Measurements from ENCODE around the gene CD52. TPM values are rescaled to one million over a fixed set of nuclear protein-coding genes. Genes with fewer than 3 reads are reported as not detected.

The CD52 gene
- total RNA-seq, 1 experiment from 2014 or later = 2.0 TPM

DNA sequence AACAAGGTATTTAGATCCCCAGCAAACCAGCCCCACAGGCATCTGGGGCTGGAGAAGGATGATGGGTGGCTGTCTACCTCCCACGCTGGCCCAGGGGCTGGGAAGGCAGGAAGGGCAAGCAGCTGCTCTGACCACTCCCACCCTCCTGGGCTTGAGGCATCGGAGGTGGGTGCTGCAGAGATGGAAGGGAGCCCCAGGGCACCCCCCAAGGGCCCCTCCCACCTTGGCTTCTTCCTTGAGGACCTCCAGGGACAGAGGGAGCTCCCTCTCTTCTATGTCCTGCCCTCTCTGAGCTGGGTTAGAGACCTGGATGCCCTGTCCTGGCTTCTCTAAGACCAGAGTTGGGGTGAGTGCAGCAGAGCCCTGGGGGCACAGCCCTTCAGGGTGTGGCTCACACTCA is 3.1 kb downstream of the CD52 start:
- Histone ChIP-seq H3K9me2 (ENCODE audit: insufficient read depth) (no peaks in the 10 kb centered on the region), H3K27ac (ENCODE audit: low read depth, low read length) (no peak overlapping the region), H3K4me2 (ENCODE audit: low read length) (no peak overlapping the region), H3K9me3 (ENCODE audit: control insufficient read depth in 1 of 2, insufficient read depth in 1 of 2, low read depth in 1 of 2, low read length in 2 of 2) (no peaks in the 10 kb centered on the region), H3K79me2 (ENCODE audit: insufficient read depth, low read length) (no peaks in the 10 kb centered on the region), H3K9ac (ENCODE audit: low read length) (no peak overlapping the region), H2AFZ (ENCODE audit: low read depth, low read length, poor library complexity, severe bottlenecking) (no peak overlapping the region), H3K4me1 (ENCODE audit: control insufficient read depth in 1 of 2, insufficient read depth in 2 of 2, low read length in 2 of 2) (peaks cover 5 to 16% of the 10 kb centered on the region in 2 experiments; a peak in 3 of 4 replicates), H3K27me3 (ENCODE audit: insufficient read depth, low read length) (no peaks in the 10 kb centered on the region), H3K4me3 (replicated peaks in 1 of 2; ENCODE audit: low read depth in 1 of 2, low read length in 2 of 2) (no peak overlapping the region), H4K20me1 (ENCODE audit: insufficient read depth) (no peaks in the 10 kb centered on the region), H3K36me3 (ENCODE audit: control insufficient read depth in 1 of 2, insufficient read depth in 2 of 2, low read length in 2 of 2) (peaks cover 0 to 10% of the 10 kb centered on the region in 2 experiments; a peak in 2 of 4 replicates)
- no TSS peak for BruUV-seq (replicated peaks)
- CTCF ChIA-PET = interaction anchor here (1.0 to 4.4 kb wide), 6 partner anchors 11 to 176 kb away, joined by 5 to 47 read pairs (median 9); partner anchors contain the start of genes SH3BGRL3 and ZNF593
- RAD21 ChIA-PET (ENCODE audit: low non-redundant PET in 1 of 2, low total read pairs in 2 of 2, uncharacterized antibody in 2 of 2, unreplicated experiment in 2 of 2) = interaction anchor here in 1 of 2 experiments (1.0 kb wide), 1 partner anchor 36 kb away, joined by 4 read pairs; no protein-coding TSS in a partner anchor
- DNase-seq (ENCODE audit: low read depth, low spot score) (no peak), ATAC-seq (no peak)
- intact Hi-C loops (cut with micrococcal nuclease) = loop anchor here (1.0 to 5.0 kb wide), 6 partner anchors 36 to 285 kb away; partner anchors contain the start of genes C1orf232 and ZNF593
- TF ChIP-seq POLR2AphosphoS5 (IDR thresholded peaks at IDR 0.05; ENCODE audit: low read depth, low read length) = no peak
- no peak for TF ChIP-seq EZH2phosphoT487 (IDR thresholded peaks at IDR 0.05; ENCODE audit: borderline replicate concordance)
- TF ChIP-seq SIN3A (IDR thresholded peaks at IDR 0.05; ENCODE audit: low read depth) = no peak
- no peak for TF ChIP-seq CEBPB (IDR thresholded peaks at IDR 0.05; ENCODE audit: low read depth)
- no peak for TF ChIP-seq SP1 (IDR thresholded peaks at IDR 0.05; ENCODE audit: low read depth)
- TF ChIP-seq, protein P1, sequence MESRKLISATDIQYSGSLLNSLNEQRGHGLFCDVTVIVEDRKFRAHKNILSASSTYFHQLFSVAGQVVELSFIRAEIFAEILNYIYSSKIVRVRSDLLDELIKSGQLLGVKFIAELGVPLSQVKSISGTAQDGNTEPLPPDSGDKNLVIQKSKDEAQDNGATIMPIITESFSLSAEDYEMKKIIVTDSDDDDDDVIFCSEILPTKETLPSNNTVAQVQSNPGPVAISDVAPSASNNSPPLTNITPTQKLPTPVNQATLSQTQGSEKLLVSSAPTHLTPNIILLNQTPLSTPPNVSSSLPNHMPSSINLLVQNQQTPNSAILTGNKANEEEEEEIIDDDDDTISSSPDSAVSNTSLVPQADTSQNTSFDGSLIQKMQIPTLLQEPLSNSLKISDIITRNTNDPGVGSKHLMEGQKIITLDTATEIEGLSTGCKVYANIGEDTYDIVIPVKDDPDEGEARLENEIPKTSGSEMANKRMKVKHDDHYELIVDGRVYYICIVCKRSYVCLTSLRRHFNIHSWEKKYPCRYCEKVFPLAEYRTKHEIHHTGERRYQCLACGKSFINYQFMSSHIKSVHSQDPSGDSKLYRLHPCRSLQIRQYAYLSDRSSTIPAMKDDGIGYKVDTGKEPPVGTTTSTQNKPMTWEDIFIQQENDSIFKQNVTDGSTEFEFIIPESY (IDR thresholded peaks at IDR 0.05; ENCODE audit: extremely low read depth, insufficient replicate concordance, low read length) = no peak
- no peak for TF ChIP-seq EGR1 (IDR thresholded peaks at IDR 0.05; ENCODE audit: low read depth)
- no peak for TF ChIP-seq YY1 (IDR thresholded peaks at IDR 0.05; ENCODE audit: extremely low read depth, insufficient replicate concordance, low read depth, low read length)
- TF ChIP-seq JUND (IDR thresholded peaks at IDR 0.05) = no peak
- no peak for TF ChIP-seq ZFX (IDR thresholded peaks at IDR 0.05)
- no peak for TF ChIP-seq POLR2A (IDR thresholded peaks at IDR 0.05; ENCODE audit: borderline replicate concordance, extremely low read depth, insufficient read depth, insufficient read length)
- TF ChIP-seq, protein P2, sequence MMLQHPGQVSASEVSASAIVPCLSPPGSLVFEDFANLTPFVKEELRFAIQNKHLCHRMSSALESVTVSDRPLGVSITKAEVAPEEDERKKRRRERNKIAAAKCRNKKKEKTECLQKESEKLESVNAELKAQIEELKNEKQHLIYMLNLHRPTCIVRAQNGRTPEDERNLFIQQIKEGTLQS (IDR thresholded peaks at IDR 0.05) = no peak
- no peak for TF ChIP-seq ZNF274 (IDR thresholded peaks at IDR 0.05; ENCODE audit: low read depth, low read length)
- TF ChIP-seq TCF7L2 (IDR thresholded peaks at IDR 0.05; ENCODE audit: borderline replicate concordance, extremely low read depth, insufficient read depth, insufficient read length) = no peak
- TF ChIP-seq FOSL1 (IDR thresholded peaks at IDR 0.05; ENCODE audit: low read depth) = no peak
- TF ChIP-seq, protein P3, sequence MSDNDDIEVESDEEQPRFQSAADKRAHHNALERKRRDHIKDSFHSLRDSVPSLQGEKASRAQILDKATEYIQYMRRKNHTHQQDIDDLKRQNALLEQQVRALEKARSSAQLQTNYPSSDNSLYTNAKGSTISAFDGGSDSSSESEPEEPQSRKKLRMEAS (IDR thresholded peaks at IDR 0.05) = no peak
- TF ChIP-seq CBX3 (IDR thresholded peaks at IDR 0.05; ENCODE audit: low read depth) = no peak
- TF ChIP-seq SRF (IDR thresholded peaks at IDR 0.05; ENCODE audit: low read depth) = no peak
- TF ChIP-seq, protein P4, sequence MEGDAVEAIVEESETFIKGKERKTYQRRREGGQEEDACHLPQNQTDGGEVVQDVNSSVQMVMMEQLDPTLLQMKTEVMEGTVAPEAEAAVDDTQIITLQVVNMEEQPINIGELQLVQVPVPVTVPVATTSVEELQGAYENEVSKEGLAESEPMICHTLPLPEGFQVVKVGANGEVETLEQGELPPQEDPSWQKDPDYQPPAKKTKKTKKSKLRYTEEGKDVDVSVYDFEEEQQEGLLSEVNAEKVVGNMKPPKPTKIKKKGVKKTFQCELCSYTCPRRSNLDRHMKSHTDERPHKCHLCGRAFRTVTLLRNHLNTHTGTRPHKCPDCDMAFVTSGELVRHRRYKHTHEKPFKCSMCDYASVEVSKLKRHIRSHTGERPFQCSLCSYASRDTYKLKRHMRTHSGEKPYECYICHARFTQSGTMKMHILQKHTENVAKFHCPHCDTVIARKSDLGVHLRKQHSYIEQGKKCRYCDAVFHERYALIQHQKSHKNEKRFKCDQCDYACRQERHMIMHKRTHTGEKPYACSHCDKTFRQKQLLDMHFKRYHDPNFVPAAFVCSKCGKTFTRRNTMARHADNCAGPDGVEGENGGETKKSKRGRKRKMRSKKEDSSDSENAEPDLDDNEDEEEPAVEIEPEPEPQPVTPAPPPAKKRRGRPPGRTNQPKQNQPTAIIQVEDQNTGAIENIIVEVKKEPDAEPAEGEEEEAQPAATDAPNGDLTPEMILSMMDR (IDR thresholded peaks at IDR 0.05 in 2 of 3, conservative IDR thresholded peaks at IDR 0.05 in 1 of 3; ENCODE audit: borderline replicate concordance in 1 of 3, insufficient read depth in 1 of 3, low read depth in 2 of 3, low read length in 2 of 3) = no peak
- no peak for TF ChIP-seq EZH2 (IDR thresholded peaks at IDR 0.05)
- POLR2A ChIA-PET = no interaction called here
